ENCODE measurements around the gene CYP24A1. TPM values are rescaled to one million over a fixed set of nuclear protein-coding genes. Genes with fewer than 3 reads are reported as not detected.

CYP24A1 gene
- total RNA-seq, 2 donors from 2014 or later, result 0.13 TPM; not detected in 1

- no peaks in the 10 kb centered on the region for H3K4me1 Mint-ChIP-seq
Observed at GRCh38 chr20:54151075-54151439, 22.7 kb downstream of the CYP24A1 start.

GRCh38 chr20:54149765-54150264 is 24.0 kb downstream of the CYP24A1 start:
- H3K9me3 ChIP-seq (ENCODE audit: control insufficient read depth, low read length), result no peaks in the 10 kb centered on the region
- H3K4me1 ChIP-seq (ENCODE audit: control insufficient read depth, insufficient read depth, low read length), result no peaks in the 10 kb centered on the region
- no peak overlapping the region for H3K27ac Mint-ChIP-seq
- 93% methylated on average over 3 to 7 of the region's 7 CpGs for WGBS, 2 experiments (ENCODE audit: insufficient coverage in 1 of 2, insufficient read length in 1 of 2)
- H3K27me3 ChIP-seq (ENCODE audit: control insufficient read depth, insufficient read depth, low read length, poor library complexity, severe bottlenecking), result no peaks in the 10 kb centered on the region
- H3K36me3 Mint-ChIP-seq (ENCODE audit: low read depth), result no peaks in the 10 kb centered on the region
- H3K27ac ChIP-seq (ENCODE audit: low read depth, low read length), result no peak overlapping the region
- no peak for DNase-seq
- H3K9ac ChIP-seq (ENCODE audit: extremely low read depth, low read length, poor library complexity, severe bottlenecking), result no peak overlapping the region
- no peaks in the 10 kb centered on the region for H3K36me3 ChIP-seq (ENCODE audit: control insufficient read depth, insufficient read depth, low read length)
- H3K4me1 Mint-ChIP-seq, result no peaks in the 10 kb centered on the region
- H3K27me3 Mint-ChIP-seq (ENCODE audit: insufficient read depth), result no peaks in the 10 kb centered on the region
- no peaks in the 10 kb centered on the region for H3K9me3 Mint-ChIP-seq
- H3K4me3 Mint-ChIP-seq, result no peak overlapping the region
- H3K4me3 ChIP-seq (ENCODE audit: low read length), result no peak overlapping the region
- TF ChIP-seq CTCF (conservative IDR thresholded peaks at IDR 0.05), result no peak

More at GRCh38 chr20:54151075-54151439, 22.7 kb downstream of the CYP24A1 start:
- H3K4me3 Mint-ChIP-seq, result no peak overlapping the region
- no peaks in the 10 kb centered on the region for H3K4me1 ChIP-seq (ENCODE audit: control insufficient read depth, insufficient read depth, low read length)
- H3K27me3 ChIP-seq (ENCODE audit: control insufficient read depth, insufficient read depth, low read length, poor library complexity, severe bottlenecking), result no peaks in the 10 kb centered on the region
- no peaks in the 10 kb centered on the region for H3K36me3 ChIP-seq (ENCODE audit: control insufficient read depth, insufficient read depth, low read length)
- H3K27ac ChIP-seq (ENCODE audit: low read depth, low read length), result no peak overlapping the region
- no peak overlapping the region for H3K9ac ChIP-seq (ENCODE audit: extremely low read depth, low read length, poor library complexity, severe bottlenecking)
- TF ChIP-seq CTCF (conservative IDR thresholded peaks at IDR 0.05), result no peak
- H3K36me3 Mint-ChIP-seq (ENCODE audit: low read depth), result no peaks in the 10 kb centered on the region
- H3K4me3 ChIP-seq (ENCODE audit: low read length), result no peak overlapping the region
- WGBS, 2 experiments (ENCODE audit: insufficient coverage in 1 of 2, insufficient read length in 1 of 2), result 67 to 89% methylated on average over 1 to 2 of the region's 2 CpGs
- no peak for DNase-seq
- H3K27ac Mint-ChIP-seq, result no peak overlapping the region
- no peaks in the 10 kb centered on the region for H3K9me3 Mint-ChIP-seq
- no peaks in the 10 kb centered on the region for H3K27me3 Mint-ChIP-seq (ENCODE audit: insufficient read depth)
- no peaks in the 10 kb centered on the region for H3K9me3 ChIP-seq (ENCODE audit: control insufficient read depth, low read length)

GRCh38 chr20:54148947-54149764 is 24.6 kb downstream of the CYP24A1 start:
- no peak overlapping the region for H3K4me3 ChIP-seq (ENCODE audit: low read length)
- H3K36me3 ChIP-seq (ENCODE audit: control insufficient read depth, insufficient read depth, low read length), result no peaks in the 10 kb centered on the region
- H3K9ac ChIP-seq (ENCODE audit: extremely low read depth, low read length, poor library complexity, severe bottlenecking), result no peak overlapping the region
- no peaks in the 10 kb centered on the region for H3K27me3 ChIP-seq (ENCODE audit: control insufficient read depth, insufficient read depth, low read length, poor library complexity, severe bottlenecking)
- no peaks in the 10 kb centered on the region for H3K4me1 ChIP-seq (ENCODE audit: control insufficient read depth, insufficient read depth, low read length)
- Mint-ChIP-seq H3K9me3 (no peaks in the 10 kb centered on the region), H3K4me3 (no peak overlapping the region), H3K27me3 (ENCODE audit: insufficient read depth) (no peaks in the 10 kb centered on the region), H3K27ac (no peak overlapping the region), H3K4me1 (no peaks in the 10 kb centered on the region), H3K36me3 (ENCODE audit: low read depth) (no peaks in the 10 kb centered on the region)
- no peak for TF ChIP-seq CTCF (conservative IDR thresholded peaks at IDR 0.05)
- no peaks in the 10 kb centered on the region for H3K9me3 ChIP-seq (ENCODE audit: control insufficient read depth, low read length)
- DNase-seq, result no peak
- WGBS, 2 experiments (ENCODE audit: insufficient coverage in 1 of 2, insufficient read length in 1 of 2), result 75 to 81% methylated on average over 4 to 7 of the region's 7 CpGs
- H3K27ac ChIP-seq (ENCODE audit: low read depth, low read length), result no peak overlapping the region
